NCI-H2171 (cell line): ENCODE measurements around the gene IGFLR1.
"Not testable (repeated sequence)": the region's sequence is repeated elsewhere in the genome, so short reads cannot be mapped to it uniquely, and the experiment has no call there.

ENCODE experiments used
- DNase-seq: peaks from one replicate; lab custom pipeline; 2025; lab: John Stamatoyannopoulos, UW

Gene IGFLR1

GRCh38 chr19:35704218-35704617 lies 38.0 kb downstream of the IGFLR1 start, which contains the start of gene ZBTB32:
ZBTB32 (plus strand) TSS chr19:35704558; CDS start chr19:35714627, 10,069 bp downstream.
- DNase-seq, result no peak

- DNase-seq, result no peak
These were observed 38.9 kb downstream of the IGFLR1 start for GRCh38 chr19:35703343-35703742.

GRCh38 chr19:35702223-35703012 lies 39.8 kb downstream of the IGFLR1 start:
- DNase-seq, result peak; percentile 97

- DNase-seq, result no peak
These were observed 45.4 kb downstream of the IGFLR1 start for GRCh38 chr19:35696835-35697234.

- no peak for DNase-seq
These were observed 46.3 kb downstream of the IGFLR1 start for GRCh38 chr19:35695895-35696422.

GRCh38 chr19:35693835-35694599 lies 48.2 kb downstream of the IGFLR1 start:
- peak; percentile 83 for DNase-seq

- DNase-seq, result no peak
These were observed 48.8 kb downstream of the IGFLR1 start for GRCh38 chr19:35693422-35693821.

- no peak for DNase-seq
These were observed 50.2 kb downstream of the IGFLR1 start for GRCh38 chr19:35692010-35692409.

GRCh38 chr19:35691106-35691505 lies 51.1 kb downstream of the IGFLR1 start:
- not testable (repeated sequence) for DNase-seq

- no peak for DNase-seq
These were observed 52.4 kb downstream of the IGFLR1 start for GRCh38 chr19:35689836-35690235.
